Fibroblast of lung (primary cell): Measurements from ENCODE around the gene CDH4. TPM values are rescaled to one million over a fixed set of nuclear protein-coding genes. Genes with fewer than 3 reads are reported as not detected.

ENCODE experiments used
- DNase-seq, 2 donors: peaks; one replicate each; pipeline versions ENCODE4 v3.0.0 to v3.0.0-alpha.2; 2010; ENCODE audit warnings: low read depth in 2 of 2
- H2AFZ ChIP-seq: 2 replicates; pipeline ENCODE4 v1.5.1; 2012; ENCODE audit warnings: low read length, control low read depth, inconsistent platforms
- H3K27ac ChIP-seq: 2 replicates; pipeline ENCODE4 v1.5.1; 2011; ENCODE audit warnings: low read length, control low read depth; ENCODE audit not compliant: insufficient read depth
- H3K27me3 ChIP-seq: 2 replicates; pipeline ENCODE4 v1.5.1; 2011; ENCODE audit warnings: mild to moderate bottlenecking, low read length; ENCODE audit not compliant: control insufficient read depth, insufficient read depth
- H3K36me3 ChIP-seq: 2 replicates; pipeline ENCODE4 v1.5.1; 2011; ENCODE audit warnings: low read length; ENCODE audit not compliant: control insufficient read depth, insufficient read depth
- H3K4me1 ChIP-seq: 2 replicates; pipeline ENCODE4 v1.5.1; 2011; ENCODE audit warnings: low read length; ENCODE audit not compliant: control insufficient read depth, insufficient read depth; ENCODE audit errors: extremely low read depth
- H3K4me2 ChIP-seq: 2 replicates; pipeline ENCODE4 v1.5.1; 2011; ENCODE audit warnings: low read length, control low read depth; ENCODE audit not compliant: insufficient read depth; ENCODE audit errors: extremely low read depth
- H3K4me3 ChIP-seq, 4 experiments: fragments of 200-600 bp in 1 of 4; sonication (generic) in 1 of 4; replicated peaks in 1 of 4; 2 replicates each; pipeline ENCODE4 v1.5.1; 2011 to 2016; ENCODE audit warnings: low read length in 4 of 4, low read depth in 3 of 4, mild to moderate bottlenecking in 3 of 4, control low read depth in 2 of 4, inconsistent platforms in 1 of 4, mixed read lengths in 1 of 4; ENCODE audit not compliant: insufficient read depth in 1 of 4; ENCODE audit errors: control extremely low read depth in 1 of 4
- H3K79me2 ChIP-seq: 2 replicates; pipeline ENCODE4 v1.5.1; 2012; ENCODE audit warnings: mild to moderate bottlenecking, low read length, inconsistent platforms; ENCODE audit not compliant: control insufficient read depth, insufficient read depth
- H3K9ac ChIP-seq: 2 replicates; pipeline ENCODE4 v1.5.1; 2011; ENCODE audit warnings: mild to moderate bottlenecking, low read length, control low read depth; ENCODE audit not compliant: insufficient read depth
- H3K9me3 ChIP-seq: 2 replicates; pipeline ENCODE4 v1.5.1; 2012; ENCODE audit warnings: low read depth, low read length; ENCODE audit not compliant: control insufficient read depth, insufficient read depth
- H4K20me1 ChIP-seq: 2 replicates; pipeline ENCODE4 v1.5.1; 2011; ENCODE audit warnings: low read length; ENCODE audit not compliant: control insufficient read depth, insufficient read depth; ENCODE audit errors: extremely low read depth
- EZH2 ChIP-seq: IDR thresholded peaks from 2 replicates; pipeline ENCODE4 v1.5.1; 2012; ENCODE audit warnings: low read length, control low read depth, mild to moderate bottlenecking; ENCODE audit errors: missing control alignments
- polyA plus RNA-seq, 2 donors: library from polyadenylated mRNA; depleted of rRNA in 1 of 2; stranded (reverse) in 1 of 2; unstranded in 1 of 2; fragments of >200 nt; gene quantifications; 2 replicates each; pipeline ENCODE4 v1.2.1, GENCODE V29; 2011 to 2012; ENCODE audit warnings: missing spikeins in 1 of 2
- total RNA-seq: library from RNA; depleted of rRNA; stranded (reverse); fragments of >200 nt; gene quantifications from 2 replicates; pipeline ENCODE4 v1.2.1, GENCODE V29; 2014
- TF ChIP-seq, protein P1 (sequence below), 2 donors: IDR thresholded peaks in 1 of 2; conservative IDR thresholded peaks in 1 of 2; 1 replicate in 1 of 2; 2 replicates in 1 of 2; pipeline ENCODE4 v1.5.1; 2011 to 2012; ENCODE audit warnings: low read length in 2 of 2, control low read depth in 1 of 2, inconsistent platforms in 1 of 2, low read depth in 1 of 2, mild to moderate bottlenecking in 1 of 2

Gene CDH4
- total and polyA plus RNA-seq, 2 donors (not counting 1 experiment from before 2014, with no cell fraction given) = 4.8 to 6.8 TPM

DNA sequence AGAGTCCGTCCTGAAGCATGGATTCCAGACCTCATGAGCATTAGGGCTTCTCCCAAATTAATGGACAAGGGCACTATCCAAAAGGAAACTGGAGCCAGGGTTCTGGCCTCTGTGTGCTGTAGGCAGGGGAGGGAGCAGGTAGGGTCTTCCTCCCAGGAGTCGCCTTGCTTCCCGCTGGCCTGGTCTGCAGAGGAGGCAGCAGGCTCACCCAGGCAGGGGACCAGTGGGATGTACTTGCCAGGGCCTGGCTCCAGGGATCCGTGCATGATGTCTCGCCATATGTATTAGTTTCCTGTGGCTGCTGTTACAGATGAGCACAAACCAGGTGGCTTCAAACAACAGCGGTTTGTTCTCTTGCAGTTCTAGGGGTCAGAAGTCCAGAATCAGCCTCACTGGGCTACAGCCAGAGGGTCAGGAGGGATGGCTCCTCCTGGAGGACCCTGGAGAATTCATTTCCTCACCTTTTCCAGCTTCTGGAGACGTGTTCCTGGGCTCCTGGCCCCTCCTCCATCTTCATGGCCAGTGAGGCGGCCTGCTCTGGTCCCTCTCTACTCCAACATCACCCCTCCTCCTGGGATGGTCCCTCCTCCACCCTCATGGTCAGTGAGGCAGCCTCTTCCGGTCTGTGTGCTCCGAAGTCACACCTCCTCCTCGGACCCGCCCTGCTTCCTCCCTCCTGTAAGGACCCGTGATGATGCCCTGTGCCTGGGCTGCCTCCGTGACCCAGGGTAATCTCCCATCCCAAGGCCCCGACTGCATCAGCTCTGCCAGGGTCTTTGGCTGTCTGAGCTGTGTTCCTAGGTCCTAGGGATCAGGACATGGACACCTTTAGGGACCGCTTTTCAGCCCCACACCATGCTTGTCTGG is 329.1 kb downstream of the CDH4 start:
- no peaks in the 10 kb centered on the region for H3K4me1 ChIP-seq
- no peaks in the 10 kb centered on the region for H3K9me3 ChIP-seq
- peaks cover 4% of the 10 kb centered on the region for H3K27me3 ChIP-seq
- no peak overlapping the region for H2AFZ ChIP-seq
- no peaks in the 10 kb centered on the region for H4K20me1 ChIP-seq
- H3K4me2 ChIP-seq = no peak overlapping the region
- DNase-seq = no peak
- H3K4me3 ChIP-seq = no peak overlapping the region
- no peak overlapping the region for H3K9ac ChIP-seq
- H3K79me2 ChIP-seq = no peaks in the 10 kb centered on the region
- H3K36me3 ChIP-seq = no peaks in the 10 kb centered on the region
- no peak overlapping the region for H3K27ac ChIP-seq
- TF ChIP-seq, protein P1, sequence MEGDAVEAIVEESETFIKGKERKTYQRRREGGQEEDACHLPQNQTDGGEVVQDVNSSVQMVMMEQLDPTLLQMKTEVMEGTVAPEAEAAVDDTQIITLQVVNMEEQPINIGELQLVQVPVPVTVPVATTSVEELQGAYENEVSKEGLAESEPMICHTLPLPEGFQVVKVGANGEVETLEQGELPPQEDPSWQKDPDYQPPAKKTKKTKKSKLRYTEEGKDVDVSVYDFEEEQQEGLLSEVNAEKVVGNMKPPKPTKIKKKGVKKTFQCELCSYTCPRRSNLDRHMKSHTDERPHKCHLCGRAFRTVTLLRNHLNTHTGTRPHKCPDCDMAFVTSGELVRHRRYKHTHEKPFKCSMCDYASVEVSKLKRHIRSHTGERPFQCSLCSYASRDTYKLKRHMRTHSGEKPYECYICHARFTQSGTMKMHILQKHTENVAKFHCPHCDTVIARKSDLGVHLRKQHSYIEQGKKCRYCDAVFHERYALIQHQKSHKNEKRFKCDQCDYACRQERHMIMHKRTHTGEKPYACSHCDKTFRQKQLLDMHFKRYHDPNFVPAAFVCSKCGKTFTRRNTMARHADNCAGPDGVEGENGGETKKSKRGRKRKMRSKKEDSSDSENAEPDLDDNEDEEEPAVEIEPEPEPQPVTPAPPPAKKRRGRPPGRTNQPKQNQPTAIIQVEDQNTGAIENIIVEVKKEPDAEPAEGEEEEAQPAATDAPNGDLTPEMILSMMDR (conservative IDR thresholded peaks at IDR 0.05 in 1 of 2, IDR thresholded peaks at IDR 0.05 in 1 of 2; ENCODE audit: low read depth in 1 of 2, low read length in 2 of 2) = no peak
- no peak for TF ChIP-seq EZH2

GRCh38 chr20:61581825-61582188 is 329.7 kb downstream of the CDH4 start:
- H3K4me3 ChIP-seq = no peak overlapping the region
- TF ChIP-seq, protein P1 (conservative IDR thresholded peaks at IDR 0.05 in 1 of 2, IDR thresholded peaks at IDR 0.05 in 1 of 2; ENCODE audit: low read depth in 1 of 2, low read length in 2 of 2) = no peak
- TF ChIP-seq EZH2 = no peak
- no peaks in the 10 kb centered on the region for H3K36me3 ChIP-seq
- H3K9me3 ChIP-seq = no peaks in the 10 kb centered on the region
- H3K9ac ChIP-seq = no peak overlapping the region
- H2AFZ ChIP-seq = no peak overlapping the region
- H3K27me3 ChIP-seq = peaks cover 4% of the 10 kb centered on the region
- H3K4me2 ChIP-seq = no peak overlapping the region
- no peaks in the 10 kb centered on the region for H4K20me1 ChIP-seq
- H3K79me2 ChIP-seq = no peaks in the 10 kb centered on the region
- H3K27ac ChIP-seq = no peak overlapping the region
- DNase-seq = no peak
- H3K4me1 ChIP-seq = no peaks in the 10 kb centered on the region

GRCh38 chr20:61582196-61582923 is 330.3 kb downstream of the CDH4 start:
- H3K9ac ChIP-seq = no peak overlapping the region
- TF ChIP-seq, protein P1 (conservative IDR thresholded peaks at IDR 0.05 in 1 of 2, IDR thresholded peaks at IDR 0.05 in 1 of 2; ENCODE audit: low read depth in 1 of 2, low read length in 2 of 2) = no peak
- TF ChIP-seq EZH2 = no peak
- no peaks in the 10 kb centered on the region for H4K20me1 ChIP-seq
- no peak overlapping the region for H3K27ac ChIP-seq
- H3K27me3 ChIP-seq = peaks cover 4% of the 10 kb centered on the region
- no peaks in the 10 kb centered on the region for H3K79me2 ChIP-seq
- H3K4me1 ChIP-seq = no peaks in the 10 kb centered on the region
- no peak overlapping the region for H2AFZ ChIP-seq
- H3K9me3 ChIP-seq = no peaks in the 10 kb centered on the region
- no peak for DNase-seq
- H3K36me3 ChIP-seq = no peaks in the 10 kb centered on the region
- H3K4me3 ChIP-seq = no peak overlapping the region
- no peak overlapping the region for H3K4me2 ChIP-seq
